Fibroblast of skin of scalp (primary cell): ENCODE measurements around the gene CAMKK2.

Experiments used
- DNase-seq: peaks from one replicate; pipeline ENCODE4 v3.0.0-alpha.2; 2013

Gene CAMKK2

DNA sequence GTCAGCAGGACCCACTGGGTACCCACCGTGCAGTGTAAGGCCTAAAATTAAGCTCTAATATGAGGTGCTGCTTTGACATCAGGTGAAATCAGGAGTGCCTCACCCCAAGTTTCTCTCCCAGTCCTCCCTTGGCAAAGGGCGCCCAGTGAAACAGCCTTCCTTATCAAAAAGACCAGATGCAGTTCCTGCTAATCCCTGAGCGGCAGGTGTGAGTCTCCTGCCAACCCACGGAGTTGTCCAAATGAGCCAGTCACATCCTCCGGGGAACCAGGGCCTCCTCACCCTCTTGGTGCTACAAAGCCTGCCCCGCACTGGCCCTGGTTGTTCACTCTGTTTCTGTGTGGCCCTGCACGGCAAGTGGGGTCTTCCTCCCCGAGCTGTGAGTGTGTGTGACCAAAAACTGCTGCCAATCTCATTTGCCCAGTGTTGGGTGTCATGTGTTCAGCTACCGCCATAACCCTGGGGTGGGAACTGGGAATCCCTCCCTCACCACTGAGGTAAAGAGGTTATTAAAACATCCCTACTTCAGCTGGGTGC lies 106.8 kb downstream of the CAMKK2 start:
- DNase-seq = no peak

DNA sequence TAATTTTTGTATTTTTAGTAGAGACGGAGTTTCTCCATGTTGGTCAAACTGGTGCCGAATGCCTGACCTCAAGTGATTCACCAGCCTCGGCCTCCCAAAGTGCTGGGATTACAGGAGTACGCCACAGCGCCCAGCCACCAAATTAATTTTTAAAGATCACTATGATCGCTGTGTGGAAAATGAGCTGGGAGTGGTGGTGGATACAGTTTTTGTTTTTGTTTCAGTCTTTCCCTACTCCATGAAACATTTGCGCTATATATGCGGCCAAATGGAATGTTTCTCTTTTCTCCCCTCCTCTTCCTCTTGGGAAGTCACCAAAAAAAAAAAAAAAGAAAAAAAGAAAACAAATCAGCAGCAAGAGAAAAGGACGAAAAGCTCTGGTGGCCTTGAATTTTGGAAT lies 107.4 kb downstream of the CAMKK2 start:
- DNase-seq = peak; percentile 29

DNA sequence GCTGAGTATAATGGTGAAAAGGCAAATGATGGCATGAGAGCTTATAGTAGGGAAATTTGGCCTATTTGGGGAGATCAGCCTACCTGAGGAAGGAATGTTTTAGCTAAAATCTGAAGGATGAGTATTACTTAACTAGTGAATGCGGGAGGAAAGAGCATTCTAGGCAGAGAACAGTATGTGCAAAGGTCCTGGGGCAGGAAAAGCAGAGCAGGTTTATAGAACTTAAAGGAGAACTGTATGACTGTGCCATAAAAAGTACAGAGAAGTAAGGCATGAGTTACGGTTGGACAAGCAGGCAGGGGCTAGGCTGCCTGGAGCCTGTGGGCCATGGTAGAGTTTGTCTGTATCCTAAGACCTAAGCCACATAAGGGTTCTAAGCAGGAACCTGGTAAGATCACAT lies 108.3 kb downstream of the CAMKK2 start:
- DNase-seq = no peak
